A673 (cell line): ENCODE data around the gene HOXB3. TPM values are rescaled to one million over a fixed set of nuclear protein-coding genes. Genes with fewer than 3 reads are reported as not detected.

Source experiments
- BruUV-seq: library from RNA; stranded (reverse); fragments of 400-500 nt; replicated peaks from 2 replicates; lab custom pipeline; 2021; lab: Mats Ljungman, UMichigan
- CTCF ChIA-PET: fragments of 300-600 bp; sonication (Branson Sonifier 250); formaldehyde crosslinking; loops from one replicate; lab custom pipeline; 2022; ENCODE audit warnings: antibody characterized with exemption; lab: Charles Lee
- POLR2A ChIA-PET: fragments of 300-600 bp; sonication (Branson Sonifier 250); formaldehyde crosslinking; loops from one replicate; lab custom pipeline; 2022; ENCODE audit warnings: antibody characterized with exemption; ENCODE audit not compliant: low non-redundant PET; lab: Charles Lee
- DNase-seq: peaks from one replicate; pipeline ENCODE4 v3.0.0-alpha.2; 2015; ENCODE audit warnings: low spot score
- H3K27ac ChIP-seq: fragments of 200-600 bp; sonication (generic); 2 replicates; pipeline ENCODE4 v1.5.1; 2016; ENCODE audit warnings: mixed run types, low read depth, mild to moderate bottlenecking, mixed read lengths, antibody characterized with exemption, low read length; ENCODE audit not compliant: poor library complexity, severe bottlenecking
- H3K27me3 ChIP-seq: fragments of 200-600 bp; sonication (generic); replicated peaks from 2 replicates; pipeline ENCODE4 v1.6.1; 2017; ENCODE audit warnings: mixed run types, low read depth, mild to moderate bottlenecking, mixed read lengths, antibody characterized with exemption, low read length; ENCODE audit not compliant: insufficient read depth, poor library complexity
- H3K36me3 ChIP-seq: fragments of 200-600 bp; sonication (generic); 2 replicates; pipeline ENCODE4 v1.6.1; 2016; ENCODE audit warnings: mixed run types, mild to moderate bottlenecking, mixed read lengths, antibody characterized with exemption, low read length; ENCODE audit not compliant: insufficient read depth, poor library complexity, severe bottlenecking
- H3K4me1 ChIP-seq: fragments of 200-600 bp; sonication (generic); 2 replicates; pipeline ENCODE4 v1.6.1; 2017; ENCODE audit warnings: mixed run types, mild to moderate bottlenecking, mixed read lengths, antibody characterized with exemption, low read length; ENCODE audit not compliant: insufficient read depth, poor library complexity, severe bottlenecking
- H3K4me3 ChIP-seq: fragments of 200-600 bp; sonication (generic); 2 replicates; pipeline ENCODE4 v1.5.1; 2016; ENCODE audit warnings: low read depth, mixed run types, mild to moderate bottlenecking, mixed read lengths, low read length; ENCODE audit not compliant: poor library complexity, severe bottlenecking
- H3K9me3 ChIP-seq: fragments of 200-600 bp; sonication (generic); 2 replicates; pipeline ENCODE4 v1.6.1; 2016; ENCODE audit warnings: mixed run types, low read depth, mild to moderate bottlenecking, mixed read lengths, antibody characterized with exemption, low read length; ENCODE audit not compliant: poor library complexity, severe bottlenecking
- CTCF ChIP-seq: fragments of 300-800, 200-600 bp; sonication (generic); conservative IDR thresholded peaks from 2 replicates; pipeline ENCODE4 v1.5.1; 2017; ENCODE audit warnings: low read depth, mild to moderate bottlenecking, antibody characterized with exemption, low read length, moderate library complexity, mixed read lengths
- EZH2 ChIP-seq: fragments of 200-600 bp; sonication (generic); IDR thresholded peaks from 2 replicates; pipeline ENCODE4 v1.6.1; 2017; ENCODE audit warnings: borderline replicate concordance, low read depth, mild to moderate bottlenecking, mixed read lengths, antibody characterized with exemption, low read length; ENCODE audit not compliant: poor library complexity, severe bottlenecking
- intact Hi-C: fragments of 100-400 bp; cut with micrococcal nuclease; formaldehyde crosslinking; loops from one replicate; pipeline ENCODE4 v1.10.0; 2022; ENCODE audit not compliant: unreplicated experiment
- total RNA-seq: library from RNA; stranded (reverse); gene quantifications from 2 replicates; pipeline ENCODE4 v1.2.3, GENCODE V29; 2021

HOXB3 gene
- total RNA-seq, 1 experiment from 2014 or later, result 40.7 TPM

GRCh38 chr17:48556229-48556575, 33.8 kb downstream of the HOXB3 start:
- Histone ChIP-seq H3K27me3 (no peaks in the 10 kb centered on the region), H3K36me3 (peaks cover 12% of the 10 kb centered on the region), H3K4me3 (peak overlapping the region; percentile 47), H3K9me3 (no peaks in the 10 kb centered on the region), H3K27ac (peak overlapping the region; percentile 26), H3K4me1 (peaks cover 45% of the 10 kb centered on the region)
- CTCF ChIA-PET, result interaction anchor here (0.6 to 0.7 kb wide), 2 partner anchors 10 to 185 kb away, joined by 3 read pairs; no protein-coding TSS in a partner anchor
- intact Hi-C loops, result no loop called here
- BruUV-seq, result no TSS peak
- no peak for TF ChIP-seq EZH2
- TF ChIP-seq CTCF, result no peak
- POLR2A ChIA-PET, result no interaction called here
- DNase-seq, result no peak

- Histone ChIP-seq H3K4me1 (peaks cover 42% of the 10 kb centered on the region), H3K36me3 (peaks cover 14% of the 10 kb centered on the region), H3K27ac (peak overlapping the region; percentile 81), H3K9me3 (no peaks in the 10 kb centered on the region), H3K4me3 (peak overlapping the region; percentile 47), H3K27me3 (no peaks in the 10 kb centered on the region)
- peak; percentile 92 for DNase-seq
- TF ChIP-seq EZH2, result no peak
- TF ChIP-seq CTCF, result no peak
- no TSS peak for BruUV-seq
- POLR2A ChIA-PET, result interaction anchor here (0.6 kb wide), 2 partner anchors 25 to 71 kb away, joined by 3 to 8 read pairs; partner anchors contain the start of genes HOXB1 and HOXB9
- intact Hi-C loops, result no loop called here
- CTCF ChIA-PET, result interaction anchor here (0.5 to 0.8 kb wide), 4 partner anchors 9 to 184 kb away, joined by 3 to 7 read pairs (median 3); no protein-coding TSS in a partner anchor
Observed at GRCh38 chr17:48555258-48556228, 34.5 kb downstream of the HOXB3 start.

GRCh38 chr17:48554412-48555257, 35.4 kb downstream of the HOXB3 start:
- ChIA-PET CTCF (interaction anchor here (0.7 kb wide), 1 partner anchor 32 kb away, joined by 3 read pairs; no protein-coding TSS in a partner anchor), POLR2A (no interaction called here)
- no peaks in the 10 kb centered on the region for H3K9me3 ChIP-seq
- TF ChIP-seq EZH2, result no peak
- H3K4me1 ChIP-seq, result peaks cover 42% of the 10 kb centered on the region
- TSS peak; percentile 35 for BruUV-seq
- H3K27ac ChIP-seq, result peak overlapping the region; percentile 81
- H3K27me3 ChIP-seq, result no peaks in the 10 kb centered on the region
- DNase-seq, result peak; percentile 47
- H3K4me3 ChIP-seq, result peak overlapping the region; percentile 47
- H3K36me3 ChIP-seq, result peaks cover 23% of the 10 kb centered on the region
- intact Hi-C loops, result no loop called here
